ENCODE data around the gene PPIP5K1. TPM values are rescaled to one million over a fixed set of nuclear protein-coding genes. Genes with fewer than 3 reads are reported as not detected.

PPIP5K1 gene
- total and polyA plus RNA-seq, 9 of the 15 experiments (the other 6 are each of a cell fraction or from before 2014, with no cell fraction given) = 2.5 to 74.6 (median 35.1) TPM

DNA sequence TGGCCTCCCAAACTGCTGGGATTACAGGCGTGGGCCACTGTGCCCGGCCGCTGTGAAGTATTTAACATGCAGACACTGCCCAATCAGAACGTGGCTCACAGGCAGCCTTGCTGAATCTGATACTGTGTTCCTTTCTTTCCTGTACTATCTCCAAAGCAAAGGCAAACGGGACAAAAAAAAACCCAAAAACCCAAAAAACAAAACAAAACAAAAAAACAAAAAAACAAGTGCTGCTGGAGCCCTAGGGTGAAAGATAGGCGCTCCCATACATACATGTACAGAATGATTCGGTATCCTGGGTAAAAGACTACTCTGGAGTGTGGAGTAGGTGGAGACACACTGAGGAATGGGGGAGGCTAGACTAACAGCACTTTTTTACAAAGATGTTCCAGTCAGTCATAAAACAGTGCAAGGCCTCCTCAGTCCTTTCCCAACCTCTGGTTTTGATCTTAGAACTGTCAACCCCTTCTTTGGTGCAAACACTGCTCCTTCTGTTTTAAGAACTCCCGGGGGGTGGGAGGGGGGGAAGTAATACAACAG, 80.3 kb downstream of the PPIP5K1 start (continued):
- no peak for TF ChIP-seq NRF1 (conservative IDR thresholded peaks at IDR 0.05 in 1 of 2, IDR thresholded peaks at IDR 0.05 in 1 of 2)
- TF ChIP-seq C11orf30 (IDR thresholded peaks at IDR 0.05; ENCODE audit: low read depth) = no peak
- TF ChIP-seq ZNF347 (CRISPR knock-in tag; IDR thresholded peaks at IDR 0.05; ENCODE audit: low read depth) = no peak
- TF ChIP-seq GTF2E2 (tag; IDR thresholded peaks at IDR 0.05) = 0 out of 2 replicates have a peak, but pooled peaks have one; percentile 11
- TF ChIP-seq, protein P1, sequence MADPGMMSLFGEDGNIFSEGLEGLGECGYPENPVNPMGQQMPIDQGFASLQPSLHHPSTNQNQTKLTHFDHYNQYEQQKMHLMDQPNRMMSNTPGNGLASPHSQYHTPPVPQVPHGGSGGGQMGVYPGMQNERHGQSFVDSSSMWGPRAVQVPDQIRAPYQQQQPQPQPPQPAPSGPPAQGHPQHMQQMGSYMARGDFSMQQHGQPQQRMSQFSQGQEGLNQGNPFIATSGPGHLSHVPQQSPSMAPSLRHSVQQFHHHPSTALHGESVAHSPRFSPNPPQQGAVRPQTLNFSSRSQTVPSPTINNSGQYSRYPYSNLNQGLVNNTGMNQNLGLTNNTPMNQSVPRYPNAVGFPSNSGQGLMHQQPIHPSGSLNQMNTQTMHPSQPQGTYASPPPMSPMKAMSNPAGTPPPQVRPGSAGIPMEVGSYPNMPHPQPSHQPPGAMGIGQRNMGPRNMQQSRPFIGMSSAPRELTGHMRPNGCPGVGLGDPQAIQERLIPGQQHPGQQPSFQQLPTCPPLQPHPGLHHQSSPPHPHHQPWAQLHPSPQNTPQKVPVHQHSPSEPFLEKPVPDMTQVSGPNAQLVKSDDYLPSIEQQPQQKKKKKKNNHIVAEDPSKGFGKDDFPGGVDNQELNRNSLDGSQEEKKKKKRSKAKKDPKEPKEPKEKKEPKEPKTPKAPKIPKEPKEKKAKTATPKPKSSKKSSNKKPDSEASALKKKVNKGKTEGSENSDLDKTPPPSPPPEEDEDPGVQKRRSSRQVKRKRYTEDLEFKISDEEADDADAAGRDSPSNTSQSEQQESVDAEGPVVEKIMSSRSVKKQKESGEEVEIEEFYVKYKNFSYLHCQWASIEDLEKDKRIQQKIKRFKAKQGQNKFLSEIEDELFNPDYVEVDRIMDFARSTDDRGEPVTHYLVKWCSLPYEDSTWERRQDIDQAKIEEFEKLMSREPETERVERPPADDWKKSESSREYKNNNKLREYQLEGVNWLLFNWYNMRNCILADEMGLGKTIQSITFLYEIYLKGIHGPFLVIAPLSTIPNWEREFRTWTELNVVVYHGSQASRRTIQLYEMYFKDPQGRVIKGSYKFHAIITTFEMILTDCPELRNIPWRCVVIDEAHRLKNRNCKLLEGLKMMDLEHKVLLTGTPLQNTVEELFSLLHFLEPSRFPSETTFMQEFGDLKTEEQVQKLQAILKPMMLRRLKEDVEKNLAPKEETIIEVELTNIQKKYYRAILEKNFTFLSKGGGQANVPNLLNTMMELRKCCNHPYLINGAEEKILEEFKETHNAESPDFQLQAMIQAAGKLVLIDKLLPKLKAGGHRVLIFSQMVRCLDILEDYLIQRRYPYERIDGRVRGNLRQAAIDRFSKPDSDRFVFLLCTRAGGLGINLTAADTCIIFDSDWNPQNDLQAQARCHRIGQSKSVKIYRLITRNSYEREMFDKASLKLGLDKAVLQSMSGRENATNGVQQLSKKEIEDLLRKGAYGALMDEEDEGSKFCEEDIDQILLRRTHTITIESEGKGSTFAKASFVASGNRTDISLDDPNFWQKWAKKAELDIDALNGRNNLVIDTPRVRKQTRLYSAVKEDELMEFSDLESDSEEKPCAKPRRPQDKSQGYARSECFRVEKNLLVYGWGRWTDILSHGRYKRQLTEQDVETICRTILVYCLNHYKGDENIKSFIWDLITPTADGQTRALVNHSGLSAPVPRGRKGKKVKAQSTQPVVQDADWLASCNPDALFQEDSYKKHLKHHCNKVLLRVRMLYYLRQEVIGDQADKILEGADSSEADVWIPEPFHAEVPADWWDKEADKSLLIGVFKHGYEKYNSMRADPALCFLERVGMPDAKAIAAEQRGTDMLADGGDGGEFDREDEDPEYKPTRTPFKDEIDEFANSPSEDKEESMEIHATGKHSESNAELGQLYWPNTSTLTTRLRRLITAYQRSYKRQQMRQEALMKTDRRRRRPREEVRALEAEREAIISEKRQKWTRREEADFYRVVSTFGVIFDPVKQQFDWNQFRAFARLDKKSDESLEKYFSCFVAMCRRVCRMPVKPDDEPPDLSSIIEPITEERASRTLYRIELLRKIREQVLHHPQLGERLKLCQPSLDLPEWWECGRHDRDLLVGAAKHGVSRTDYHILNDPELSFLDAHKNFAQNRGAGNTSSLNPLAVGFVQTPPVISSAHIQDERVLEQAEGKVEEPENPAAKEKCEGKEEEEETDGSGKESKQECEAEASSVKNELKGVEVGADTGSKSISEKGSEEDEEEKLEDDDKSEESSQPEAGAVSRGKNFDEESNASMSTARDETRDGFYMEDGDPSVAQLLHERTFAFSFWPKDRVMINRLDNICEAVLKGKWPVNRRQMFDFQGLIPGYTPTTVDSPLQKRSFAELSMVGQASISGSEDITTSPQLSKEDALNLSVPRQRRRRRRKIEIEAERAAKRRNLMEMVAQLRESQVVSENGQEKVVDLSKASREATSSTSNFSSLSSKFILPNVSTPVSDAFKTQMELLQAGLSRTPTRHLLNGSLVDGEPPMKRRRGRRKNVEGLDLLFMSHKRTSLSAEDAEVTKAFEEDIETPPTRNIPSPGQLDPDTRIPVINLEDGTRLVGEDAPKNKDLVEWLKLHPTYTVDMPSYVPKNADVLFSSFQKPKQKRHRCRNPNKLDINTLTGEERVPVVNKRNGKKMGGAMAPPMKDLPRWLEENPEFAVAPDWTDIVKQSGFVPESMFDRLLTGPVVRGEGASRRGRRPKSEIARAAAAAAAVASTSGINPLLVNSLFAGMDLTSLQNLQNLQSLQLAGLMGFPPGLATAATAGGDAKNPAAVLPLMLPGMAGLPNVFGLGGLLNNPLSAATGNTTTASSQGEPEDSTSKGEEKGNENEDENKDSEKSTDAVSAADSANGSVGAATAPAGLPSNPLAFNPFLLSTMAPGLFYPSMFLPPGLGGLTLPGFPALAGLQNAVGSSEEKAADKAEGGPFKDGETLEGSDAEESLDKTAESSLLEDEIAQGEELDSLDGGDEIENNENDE (IDR thresholded peaks at IDR 0.05; ENCODE audit: low read depth, low read length) = no peak
- peak; percentile 26; the same call in 1 of the 2 replicates for TF ChIP-seq SMARCE1 (IDR thresholded peaks at IDR 0.05)
- no peak for TF ChIP-seq TOE1 (IDR thresholded peaks at IDR 0.05; ENCODE audit: borderline replicate concordance)
- TF ChIP-seq TOE1 (CRISPR knock-in tag; IDR thresholded peaks at IDR 0.05; ENCODE audit: borderline replicate concordance, low read depth) = no peak
- TF ChIP-seq BRCA1 (IDR thresholded peaks at IDR 0.05) = no peak
- no peak for TF ChIP-seq BRCA1 (CRISPR knock-in tag; IDR thresholded peaks at IDR 0.05)
- TF ChIP-seq CXXC5 (CRISPR knock-in tag; IDR thresholded peaks at IDR 0.05) = no peak
- TF ChIP-seq SAFB2 (IDR thresholded peaks at IDR 0.05; ENCODE audit: borderline replicate concordance, low read depth, low read length, severe bottlenecking) = no peak
- TF ChIP-seq GATA2 (CRISPR knock-in tag; IDR thresholded peaks at IDR 0.05) = no peak
- TF ChIP-seq, protein P2, sequence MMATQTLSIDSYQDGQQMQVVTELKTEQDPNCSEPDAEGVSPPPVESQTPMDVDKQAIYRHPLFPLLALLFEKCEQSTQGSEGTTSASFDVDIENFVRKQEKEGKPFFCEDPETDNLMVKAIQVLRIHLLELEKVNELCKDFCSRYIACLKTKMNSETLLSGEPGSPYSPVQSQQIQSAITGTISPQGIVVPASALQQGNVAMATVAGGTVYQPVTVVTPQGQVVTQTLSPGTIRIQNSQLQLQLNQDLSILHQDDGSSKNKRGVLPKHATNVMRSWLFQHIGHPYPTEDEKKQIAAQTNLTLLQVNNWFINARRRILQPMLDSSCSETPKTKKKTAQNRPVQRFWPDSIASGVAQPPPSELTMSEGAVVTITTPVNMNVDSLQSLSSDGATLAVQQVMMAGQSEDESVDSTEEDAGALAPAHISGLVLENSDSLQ (IDR thresholded peaks at IDR 0.05) = peak; percentile 4; the same call in 1 of the 2 replicates
- no peak for TF ChIP-seq ZNF41 (CRISPR knock-in tag; conservative IDR thresholded peaks at IDR 0.05)
- no peak for TF ChIP-seq NFE2L1 (tag; IDR thresholded peaks at IDR 0.05; ENCODE audit: borderline replicate concordance, low read depth)
- TF ChIP-seq PHF21A (IDR thresholded peaks at IDR 0.05; ENCODE audit: borderline replicate concordance, low read depth) = no peak
- TF ChIP-seq RBM39 (optimal IDR thresholded peaks at IDR 0.05; ENCODE audit: low read depth, low read length) = no peak
- TF ChIP-seq ZSCAN29 (IDR thresholded peaks at IDR 0.05) = no peak

All from K562 (cell line).